Fibroblast of villous mesenchyme (primary cell): ENCODE measurements around the gene EMD. TPM values are rescaled to one million over a fixed set of nuclear protein-coding genes. Genes with fewer than 3 reads are reported as not detected.
A peak's percentile ranks its signal among the peaks of the same experiment; 100 is the strongest.

Source experiments
- DNase-seq: peaks from one replicate; pipeline ENCODE4 v3.0.0-alpha.2; 2010; ENCODE audit warnings: low read depth
- H3K4me3 ChIP-seq: 2 replicates; pipeline ENCODE4 v1.5.1; 2011; ENCODE audit warnings: low read depth, mild to moderate bottlenecking, low read length
- CTCF ChIP-seq: IDR thresholded peaks from 2 replicates; pipeline ENCODE4 v1.5.1; 2012; ENCODE audit warnings: low read depth, mild to moderate bottlenecking, low read length; ENCODE audit not compliant: insufficient read depth
- total RNA-seq: library from RNA; depleted of rRNA; stranded (reverse); fragments of >200 nt; gene quantifications from 2 replicates; pipeline ENCODE4 v1.2.3, GENCODE V29; 2012

The EMD gene
- total RNA-seq, 1 donor: 34.5 TPM

- DNase-seq: no peak
Observed at GRCh38 chrX:154378059-154378798, 866 bp upstream of the EMD start.

GRCh38 chrX:154379569-154379951 is 465 bp downstream of the EMD start:
- no peak for TF ChIP-seq CTCF
- peak overlapping the region; percentile 69 for H3K4me3 ChIP-seq
- DNase-seq: no peak

More at GRCh38 chrX:154378059-154378798, 866 bp upstream of the EMD start:
- TF ChIP-seq CTCF: no peak
- peak overlapping the region; percentile 51 for H3K4me3 ChIP-seq

- no peak for TF ChIP-seq CTCF
- no peak for DNase-seq
- H3K4me3 ChIP-seq: peak overlapping the region; percentile 69
Observed at GRCh38 chrX:154380153-154380552, 1.1 kb downstream of the EMD start.

- H3K4me3 ChIP-seq: no peak overlapping the region
- no peak for TF ChIP-seq CTCF
Observed at GRCh38 chrX:154380787-154381186, 1.7 kb downstream of the EMD start.

GRCh38 chrX:154381271-154381670 is 2.2 kb downstream of the EMD start:
- H3K4me3 ChIP-seq: no peak overlapping the region
- no peak for TF ChIP-seq CTCF
- no peak for DNase-seq

More at GRCh38 chrX:154380787-154381186, 1.7 kb downstream of the EMD start:
- no peak for DNase-seq

- no peak for DNase-seq
- no peak overlapping the region for H3K4me3 ChIP-seq
- TF ChIP-seq CTCF: no peak
Observed at GRCh38 chrX:154382483-154383069, 3.5 kb downstream of the EMD start.
